ENCODE measurements around the gene NETO1.

NETO1 gene

DNA sequence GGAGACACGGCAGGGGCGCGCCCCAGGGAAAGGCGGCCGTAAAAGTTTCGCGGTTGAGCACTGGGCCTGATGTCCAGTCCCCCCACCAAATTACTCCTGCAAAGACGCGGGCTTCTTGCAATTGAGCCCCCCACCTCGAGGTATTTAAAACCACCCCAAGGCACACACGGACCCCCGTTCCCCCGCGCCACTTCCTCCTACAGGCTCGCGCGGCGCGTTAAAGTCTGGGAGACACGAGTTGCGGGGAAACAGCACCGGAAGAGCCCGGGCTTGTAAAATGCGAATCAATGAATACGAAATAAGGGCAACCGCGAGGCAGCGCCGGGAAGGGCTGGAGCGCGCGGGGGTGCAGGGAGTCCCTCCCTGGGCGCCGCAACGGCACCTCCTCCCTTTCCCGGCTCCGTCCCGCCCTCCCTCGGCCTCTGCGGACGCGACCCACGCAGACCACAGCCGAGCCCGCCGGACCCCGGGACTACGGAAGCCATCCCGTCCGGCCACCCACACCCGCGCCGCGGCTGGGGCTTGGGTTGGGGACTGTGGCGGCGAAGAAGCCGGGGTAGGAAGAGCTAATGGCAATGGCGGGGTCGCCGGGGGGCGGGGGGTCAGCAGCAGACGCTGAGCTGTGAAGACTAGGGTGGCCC is 918 bp upstream of the NETO1 start:
- TF ChIP-seq SIN3A (IDR thresholded peaks at IDR 0.05; ENCODE audit: borderline replicate concordance, insufficient read depth, low read length): no peak
- 0 out of 2 replicates have a peak, but pooled peaks have one; percentile 22 for TF ChIP-seq TAF1 (IDR thresholded peaks at IDR 0.05; ENCODE audit: borderline replicate concordance, insufficient read depth, low read length)

DNA sequence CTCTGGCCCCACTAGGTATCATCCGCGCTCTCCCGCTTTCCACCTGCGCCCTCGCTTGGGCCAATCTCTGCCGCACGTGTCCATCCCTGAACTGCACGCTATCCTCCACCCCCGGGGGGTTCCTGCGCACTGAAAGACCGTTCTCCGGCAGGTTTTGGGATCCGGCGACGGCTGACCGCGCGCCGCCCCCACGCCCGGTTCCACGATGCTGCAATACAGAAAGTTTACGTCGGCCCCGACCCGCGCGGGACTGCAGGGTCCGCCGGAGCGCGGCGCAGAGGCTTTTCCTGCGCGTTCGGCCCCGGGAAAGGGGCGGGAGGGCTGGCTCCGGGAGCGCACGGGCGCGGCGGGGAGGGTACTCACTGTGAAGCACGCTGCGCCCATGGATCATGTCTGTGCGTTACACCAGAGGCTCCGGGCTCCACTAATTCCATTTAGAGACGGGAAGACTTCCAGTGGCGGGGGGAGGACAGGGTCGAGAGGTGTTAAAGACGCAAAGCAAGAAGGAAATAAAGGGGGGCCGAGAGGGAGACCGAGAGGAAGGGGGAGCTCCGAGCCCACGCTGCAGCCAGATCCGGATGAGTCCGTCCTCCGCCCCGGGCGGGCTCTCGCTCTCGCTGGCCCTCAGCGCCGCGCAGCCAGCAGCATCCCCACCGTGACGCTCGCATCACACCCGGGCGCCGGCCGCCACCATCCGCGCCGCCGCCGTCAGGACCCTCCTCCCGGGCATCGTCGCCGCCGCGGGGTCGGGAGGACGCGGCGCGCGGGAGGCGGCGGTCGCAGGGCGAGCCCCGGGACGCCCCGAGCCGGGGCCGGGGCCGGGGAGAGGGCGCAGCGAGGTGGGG is 664 bp downstream of the NETO1 start:
- peak; percentile 20 for TF ChIP-seq FOXP2 (optimal IDR thresholded peaks at IDR 0.05; ENCODE audit: borderline replicate concordance, extremely low read depth, extremely low read length, insufficient read depth)
- no peak for TF ChIP-seq POLR2AphosphoS5 (IDR thresholded peaks at IDR 0.05; ENCODE audit: low read depth, low read length)
- peak; percentile 35; the same call in 1 of the 2 replicates for TF ChIP-seq SIN3A (IDR thresholded peaks at IDR 0.05; ENCODE audit: borderline replicate concordance, insufficient read depth, low read length)
- TF ChIP-seq, protein P1, sequence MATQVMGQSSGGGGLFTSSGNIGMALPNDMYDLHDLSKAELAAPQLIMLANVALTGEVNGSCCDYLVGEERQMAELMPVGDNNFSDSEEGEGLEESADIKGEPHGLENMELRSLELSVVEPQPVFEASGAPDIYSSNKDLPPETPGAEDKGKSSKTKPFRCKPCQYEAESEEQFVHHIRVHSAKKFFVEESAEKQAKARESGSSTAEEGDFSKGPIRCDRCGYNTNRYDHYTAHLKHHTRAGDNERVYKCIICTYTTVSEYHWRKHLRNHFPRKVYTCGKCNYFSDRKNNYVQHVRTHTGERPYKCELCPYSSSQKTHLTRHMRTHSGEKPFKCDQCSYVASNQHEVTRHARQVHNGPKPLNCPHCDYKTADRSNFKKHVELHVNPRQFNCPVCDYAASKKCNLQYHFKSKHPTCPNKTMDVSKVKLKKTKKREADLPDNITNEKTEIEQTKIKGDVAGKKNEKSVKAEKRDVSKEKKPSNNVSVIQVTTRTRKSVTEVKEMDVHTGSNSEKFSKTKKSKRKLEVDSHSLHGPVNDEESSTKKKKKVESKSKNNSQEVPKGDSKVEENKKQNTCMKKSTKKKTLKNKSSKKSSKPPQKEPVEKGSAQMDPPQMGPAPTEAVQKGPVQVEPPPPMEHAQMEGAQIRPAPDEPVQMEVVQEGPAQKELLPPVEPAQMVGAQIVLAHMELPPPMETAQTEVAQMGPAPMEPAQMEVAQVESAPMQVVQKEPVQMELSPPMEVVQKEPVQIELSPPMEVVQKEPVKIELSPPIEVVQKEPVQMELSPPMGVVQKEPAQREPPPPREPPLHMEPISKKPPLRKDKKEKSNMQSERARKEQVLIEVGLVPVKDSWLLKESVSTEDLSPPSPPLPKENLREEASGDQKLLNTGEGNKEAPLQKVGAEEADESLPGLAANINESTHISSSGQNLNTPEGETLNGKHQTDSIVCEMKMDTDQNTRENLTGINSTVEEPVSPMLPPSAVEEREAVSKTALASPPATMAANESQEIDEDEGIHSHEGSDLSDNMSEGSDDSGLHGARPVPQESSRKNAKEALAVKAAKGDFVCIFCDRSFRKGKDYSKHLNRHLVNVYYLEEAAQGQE (IDR thresholded peaks at IDR 0.05; ENCODE audit: insufficient read depth in 1 of 2, low read depth in 2 of 2, low read length in 2 of 2): no peak
- TF ChIP-seq TAF1 (IDR thresholded peaks at IDR 0.05; ENCODE audit: borderline replicate concordance, insufficient read depth, low read length): no peak

DNA sequence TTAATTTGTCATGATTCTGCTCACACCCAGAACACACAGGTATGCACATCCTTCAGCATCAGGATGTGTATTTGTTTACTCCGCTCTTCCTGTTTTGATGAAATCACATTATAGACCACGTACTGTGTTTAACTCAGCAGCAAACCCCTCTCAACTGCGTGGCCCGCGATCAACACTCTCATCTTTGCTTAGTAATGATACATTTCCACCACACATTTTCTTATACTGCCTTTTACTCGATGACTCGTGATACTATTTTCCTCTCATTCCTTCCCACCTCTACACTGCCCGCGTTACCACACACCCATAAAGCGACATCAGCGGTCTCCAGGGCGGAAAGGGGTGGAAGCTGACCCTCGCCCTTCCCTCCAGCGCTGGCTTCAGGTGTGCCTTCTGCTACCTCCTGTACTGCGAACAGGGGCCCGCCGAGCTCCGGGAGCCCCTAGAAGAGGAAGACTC is 1.3 kb downstream of the NETO1 start:
- no peak for TF ChIP-seq FOXP2 (optimal IDR thresholded peaks at IDR 0.05; ENCODE audit: borderline replicate concordance, extremely low read depth, extremely low read length, insufficient read depth)
- 0 out of 2 replicates have a peak, but pooled peaks have one; percentile 46 for TF ChIP-seq SIN3A (IDR thresholded peaks at IDR 0.05; ENCODE audit: borderline replicate concordance, insufficient read depth, low read length)

DNA sequence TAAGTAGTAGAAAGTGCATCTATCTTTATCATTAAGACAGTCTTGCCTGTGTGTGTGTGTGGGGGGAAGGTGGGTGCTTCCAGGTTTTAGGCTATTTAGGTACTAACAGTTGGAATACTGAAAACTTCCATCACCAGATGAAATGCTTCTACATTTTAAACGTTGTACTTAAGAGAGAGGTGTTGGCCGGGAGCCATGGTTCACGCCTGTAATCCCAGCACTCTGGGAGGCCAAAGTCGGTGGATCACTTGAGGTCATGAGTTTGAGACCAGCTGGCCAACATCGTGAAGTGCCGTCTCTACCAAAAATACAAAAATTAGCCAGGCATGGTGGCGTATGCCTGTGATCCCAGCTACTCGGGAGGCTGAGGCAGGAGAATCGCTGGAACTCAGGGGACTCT is 4.0 kb downstream of the NETO1 start:
- TF ChIP-seq POLR2AphosphoS5 (IDR thresholded peaks at IDR 0.05; ENCODE audit: low read depth, low read length) (no peak), FOXP2 (optimal IDR thresholded peaks at IDR 0.05; ENCODE audit: borderline replicate concordance, extremely low read depth, extremely low read length, insufficient read depth) (no peak), TAF1 (IDR thresholded peaks at IDR 0.05; ENCODE audit: borderline replicate concordance, insufficient read depth, low read length) (no peak), SIN3A (IDR thresholded peaks at IDR 0.05; ENCODE audit: borderline replicate concordance, insufficient read depth, low read length) (no peak)
- TF ChIP-seq, protein P1 (IDR thresholded peaks at IDR 0.05; ENCODE audit: insufficient read depth in 1 of 2, low read depth in 2 of 2, low read length in 2 of 2): no peak

DNA sequence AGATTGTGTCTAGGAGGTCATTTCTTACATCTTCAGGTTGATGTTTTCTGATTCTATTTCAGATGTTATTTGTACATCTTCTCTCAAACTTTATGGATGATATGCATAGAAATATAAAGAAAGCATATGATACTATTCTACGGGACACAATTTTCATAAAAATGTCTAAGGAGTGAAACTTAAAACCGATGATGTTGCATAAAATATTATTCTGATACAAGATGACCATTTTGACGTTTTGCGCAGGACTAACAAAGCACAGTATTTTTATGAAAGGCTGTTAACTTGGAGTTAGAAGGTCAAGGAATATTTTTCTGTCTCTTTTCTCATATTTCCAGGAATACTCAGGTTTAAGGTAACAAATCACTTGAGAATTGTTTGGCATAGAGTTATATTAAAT is 8.7 kb downstream of the NETO1 start:
- no peak for TF ChIP-seq FOXP2 (optimal IDR thresholded peaks at IDR 0.05; ENCODE audit: borderline replicate concordance, extremely low read depth, extremely low read length, insufficient read depth)
- no peak for TF ChIP-seq SIN3A (IDR thresholded peaks at IDR 0.05; ENCODE audit: borderline replicate concordance, insufficient read depth, low read length)

DNA sequence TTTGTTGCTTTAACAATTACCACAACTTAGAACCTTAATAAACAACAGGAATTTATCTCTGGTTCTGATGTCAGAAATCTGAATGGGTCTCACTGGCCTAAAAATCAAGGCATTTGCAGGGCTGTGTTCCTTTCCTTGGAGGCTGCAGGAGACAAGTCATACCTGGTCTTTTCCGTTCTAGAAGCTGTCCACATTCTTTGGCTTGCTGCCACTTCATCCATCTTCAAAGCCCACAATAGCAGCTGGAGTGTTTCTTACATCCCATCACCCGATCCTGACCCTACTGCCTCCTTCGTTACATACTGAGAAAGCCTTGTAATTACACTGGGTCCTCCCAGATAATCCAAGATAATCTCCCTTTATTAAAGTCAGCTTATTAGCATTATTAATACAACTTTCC is 18.1 kb downstream of the NETO1 start:
- TF ChIP-seq TAF1 (IDR thresholded peaks at IDR 0.05; ENCODE audit: borderline replicate concordance, insufficient read depth, low read length): no peak
- no peak for TF ChIP-seq POLR2AphosphoS5 (IDR thresholded peaks at IDR 0.05; ENCODE audit: low read depth, low read length)
- TF ChIP-seq FOXP2 (optimal IDR thresholded peaks at IDR 0.05; ENCODE audit: borderline replicate concordance, extremely low read depth, extremely low read length, insufficient read depth): no peak
- TF ChIP-seq, protein P1 (IDR thresholded peaks at IDR 0.05; ENCODE audit: insufficient read depth in 1 of 2, low read depth in 2 of 2, low read length in 2 of 2): no peak
- TF ChIP-seq SIN3A (IDR thresholded peaks at IDR 0.05; ENCODE audit: borderline replicate concordance, insufficient read depth, low read length): no peak

All from PFSK-1 (cell line).